Kidney capillary endothelial cell (primary cell): ENCODE results near the gene FAM193A.
"Not testable (repeated sequence)": the region's sequence is repeated elsewhere in the genome, so short reads cannot be mapped to it uniquely, and the experiment has no call there.

Source experiments
- DNase-seq: peaks from one replicate; pipeline ENCODE4 v3.0.0-alpha.2; 2018; ENCODE audit warnings: low spot score

FAM193A gene

GRCh38 chr4:2650276-2650675 lies 113.8 kb downstream of the FAM193A start:
- DNase-seq: no peak

GRCh38 chr4:2651546-2651945 lies 115.1 kb downstream of the FAM193A start:
- DNase-seq: no peak

GRCh38 chr4:2651998-2652397 lies 115.6 kb downstream of the FAM193A start:
- no peak for DNase-seq

- DNase-seq: no peak
Measured at GRCh38 chr4:2652415-2653160, 116.1 kb downstream of the FAM193A start.

GRCh38 chr4:2660596-2661211 lies 124.3 kb downstream of the FAM193A start:
- no peak for DNase-seq

GRCh38 chr4:2662598-2662997 lies 126.2 kb downstream of the FAM193A start:
- DNase-seq: peak; percentile 4

- DNase-seq: no peak
Measured at GRCh38 chr4:2663275-2663674, 126.8 kb downstream of the FAM193A start.

- DNase-seq: no peak
Measured at GRCh38 chr4:2666722-2667247, 130.3 kb downstream of the FAM193A start.

GRCh38 chr4:2667428-2667827 lies 131.0 kb downstream of the FAM193A start:
- DNase-seq: no peak

- DNase-seq: no peak
Measured at GRCh38 chr4:2671267-2671895, 134.9 kb downstream of the FAM193A start.

GRCh38 chr4:2672082-2672481 lies 135.6 kb downstream of the FAM193A start:
- no peak for DNase-seq

GRCh38 chr4:2672700-2673099 lies 136.3 kb downstream of the FAM193A start:
- DNase-seq: no peak

GRCh38 chr4:2673157-2673556 lies 136.7 kb downstream of the FAM193A start:
- no peak for DNase-seq

GRCh38 chr4:2679762-2680161 lies 143.3 kb downstream of the FAM193A start:
- DNase-seq: not testable (repeated sequence)

GRCh38 chr4:2684486-2684885 lies 148.0 kb downstream of the FAM193A start:
- no peak for DNase-seq

GRCh38 chr4:2685541-2685940 lies 149.1 kb downstream of the FAM193A start:
- DNase-seq: no peak

- DNase-seq: no peak
Measured at GRCh38 chr4:2686379-2687265, 150.2 kb downstream of the FAM193A start.

- DNase-seq: no peak
Measured at GRCh38 chr4:2688281-2688680, 151.8 kb downstream of the FAM193A start.

GRCh38 chr4:2688697-2689096 lies 152.2 kb downstream of the FAM193A start:
- DNase-seq: no peak

- no peak for DNase-seq
Measured at GRCh38 chr4:2689114-2689513, 152.7 kb downstream of the FAM193A start.

GRCh38 chr4:2689825-2690700 lies 153.6 kb downstream of the FAM193A start:
- no peak for DNase-seq
